Liver (tissue), 9 donors: ENCODE measurements around the gene LIMCH1. TPM values are rescaled to one million over a fixed set of nuclear protein-coding genes. Genes with fewer than 3 reads are reported as not detected.
A peak's percentile ranks its signal among the peaks of the same experiment; 100 is the strongest.

Experiments
- DNase-seq: peaks from one replicate; pipeline ENCODE4 v3.0.0-alpha.2; 2017; ENCODE audit warnings: low spot score
- H3K27ac ChIP-seq, 2 donors: one replicate each; pipeline ENCODE4 v1.7.0; 2013; ENCODE audit warnings: inconsistent platforms in 2 of 2, low read length in 2 of 2, control low read depth in 1 of 2, low read depth in 1 of 2, mild to moderate bottlenecking in 1 of 2
- H3K27me3 ChIP-seq, 4 donors: one replicate each; pipeline versions ENCODE4 v1.6.1 to v1.7.0; 2013; ENCODE audit warnings: low read length in 3 of 4, inconsistent platforms in 1 of 4, mild to moderate bottlenecking in 1 of 4, moderate library complexity in 1 of 4; ENCODE audit not compliant: control insufficient read depth in 4 of 4, insufficient read depth in 4 of 4
- H3K36me3 ChIP-seq, 4 donors: one replicate each; pipeline versions ENCODE4 v1.6.1 to v1.7.0; 2013; ENCODE audit warnings: low read length in 3 of 4, mild to moderate bottlenecking in 3 of 4, low read depth in 1 of 4, moderate library complexity in 1 of 4; ENCODE audit not compliant: control insufficient read depth in 4 of 4, insufficient read depth in 3 of 4
- H3K4me1 ChIP-seq, 4 donors: one replicate each; pipeline versions ENCODE4 v1.6.1 to v1.7.0; 2013; ENCODE audit warnings: low read length in 3 of 4, mild to moderate bottlenecking in 3 of 4, moderate library complexity in 1 of 4; ENCODE audit not compliant: control insufficient read depth in 4 of 4, insufficient read depth in 4 of 4
- H3K4me3 ChIP-seq, 3 donors: one replicate each; pipeline versions ENCODE4 v1.6.1 to v1.7.0; 2013; ENCODE audit warnings: low read length in 3 of 3, control low read depth in 1 of 3, low read depth in 1 of 3, mild to moderate bottlenecking in 1 of 3
- H3K9ac ChIP-seq, 2 donors: one replicate each; pipeline ENCODE4 v1.7.0; 2013; ENCODE audit warnings: low read length in 2 of 2, mild to moderate bottlenecking in 2 of 2, moderate library complexity in 2 of 2, control low read depth in 1 of 2, low read depth in 1 of 2
- H3K9me3 ChIP-seq, 4 donors: one replicate each; pipeline versions ENCODE4 v1.6.1 to v1.7.0; 2013; ENCODE audit warnings: low read length in 3 of 4; ENCODE audit not compliant: control insufficient read depth in 4 of 4
- EGR1 ChIP-seq, 2 donors: IDR thresholded peaks; 2 replicates each; pipeline ENCODE4 v1.6.1; 2016 to 2018; ENCODE audit warnings: antibody characterized with exemption in 2 of 2, low read depth in 2 of 2
- FOXA1 ChIP-seq: IDR thresholded peaks from 2 replicates; pipeline ENCODE4 v1.6.1; 2016; ENCODE audit warnings: antibody characterized with exemption
- FOXA2 ChIP-seq: IDR thresholded peaks from 2 replicates; pipeline ENCODE4 v1.6.1; 2016; ENCODE audit warnings: antibody characterized with exemption
- GABPA ChIP-seq, 2 donors: IDR thresholded peaks in 1 of 2; conservative IDR thresholded peaks in 1 of 2; 2 replicates each; pipeline ENCODE4 v1.6.1; 2016; ENCODE audit warnings: antibody characterized with exemption in 2 of 2, mild to moderate bottlenecking in 1 of 2, moderate library complexity in 1 of 2
- HNF4A ChIP-seq, 2 donors: conservative IDR thresholded peaks; 2 replicates each; pipeline ENCODE4 v1.6.1; 2016; ENCODE audit warnings: antibody characterized with exemption in 2 of 2, mild to moderate bottlenecking in 2 of 2
- HNF4G ChIP-seq: IDR thresholded peaks from 2 replicates; pipeline ENCODE4 v1.6.1; 2016; ENCODE audit warnings: antibody characterized with exemption
- JUND ChIP-seq, 2 donors: IDR thresholded peaks; 2 replicates each; pipeline ENCODE4 v1.6.1; 2016; ENCODE audit warnings: antibody characterized with exemption in 2 of 2
- NR2F2 ChIP-seq: IDR thresholded peaks from 2 replicates; pipeline ENCODE4 v1.6.1; 2016; ENCODE audit warnings: antibody characterized with exemption
- RAD21 ChIP-seq, 2 donors: IDR thresholded peaks; 2 replicates each; pipeline ENCODE4 v1.6.1; 2016; ENCODE audit warnings: antibody characterized with exemption in 2 of 2, mild to moderate bottlenecking in 2 of 2
- RXRA ChIP-seq, 2 donors: IDR thresholded peaks; 2 replicates each; pipeline ENCODE4 v1.6.1; 2017 to 2018; ENCODE audit warnings: antibody characterized with exemption in 2 of 2, mild to moderate bottlenecking in 1 of 2
- SP1 ChIP-seq: IDR thresholded peaks from 2 replicates; pipeline ENCODE4 v1.6.1; 2018; ENCODE audit warnings: antibody characterized with exemption, mild to moderate bottlenecking
- TAF1 ChIP-seq: conservative IDR thresholded peaks from 2 replicates; pipeline ENCODE4 v1.6.1; 2016; ENCODE audit warnings: antibody characterized with exemption, mild to moderate bottlenecking
- YY1 ChIP-seq: IDR thresholded peaks from 2 replicates; pipeline ENCODE4 v1.6.1; 2016; ENCODE audit warnings: antibody characterized with exemption, mild to moderate bottlenecking
- WGBS: extraction: QIAGEN DNeasy Blood & Tissue Kit; methylation state at CpG from one replicate; pipeline ENCODE4 v1.1.7; 2013; 5-methylcytosine and 5-hydroxymethylcytosine counted together
- polyA plus RNA-seq, 2 donors: library from polyadenylated mRNA; stranded (reverse) in 1 of 2; unstranded in 1 of 2; fragments of 200-250 nt in 1 of 2; fragments of >200 nt in 1 of 2; fragmentation: Nextera tagmentation in 1 of 2; extraction: Ambion mirVana in 1 of 2; gene quantifications; one replicate each; pipeline versions ENCODE4 v1.2.1 to v1.2.3, GENCODE V29; 2013 to 2015
- total RNA-seq, 2 donors: library from RNA; depleted of rRNA; stranded (reverse); fragments of >200 nt; gene quantifications; one replicate each; pipeline ENCODE4 v1.2.3, GENCODE V29; 2014
- TF ChIP-seq, protein P1 (sequence below): fragments of 150-350 bp; IDR thresholded peaks from 2 replicates; pipeline ENCODE4 v1.5.1; 2017; ENCODE audit warnings: improper control_type of control experiment, low read depth, low read length; ENCODE audit not compliant: missing input control
- TF ChIP-seq, protein P2 (sequence below): IDR thresholded peaks from 2 replicates; pipeline ENCODE4 v1.6.1; 2016; ENCODE audit warnings: antibody characterized with exemption, mild to moderate bottlenecking
- TF ChIP-seq, protein P3 (sequence below): IDR thresholded peaks from 2 replicates; pipeline ENCODE4 v1.6.1; 2016; ENCODE audit warnings: antibody characterized with exemption
- TF ChIP-seq, protein P4 (sequence below): IDR thresholded peaks from 2 replicates; pipeline ENCODE4 v1.6.1; 2016; ENCODE audit warnings: antibody characterized with exemption
- TF ChIP-seq, protein P5 (sequence below): IDR thresholded peaks from 2 replicates; pipeline ENCODE4 v1.6.1; 2016; ENCODE audit warnings: antibody characterized with exemption
- donor health status: healthy.
- donor health status: healthy.
- donor health status: healthy.
- donor health status: healthy.
- donor health status: healthy.

The LIMCH1 gene
- total and polyA plus RNA-seq, 4 donors = 2.0 to 30.6 (median 8.1) TPM

DNA sequence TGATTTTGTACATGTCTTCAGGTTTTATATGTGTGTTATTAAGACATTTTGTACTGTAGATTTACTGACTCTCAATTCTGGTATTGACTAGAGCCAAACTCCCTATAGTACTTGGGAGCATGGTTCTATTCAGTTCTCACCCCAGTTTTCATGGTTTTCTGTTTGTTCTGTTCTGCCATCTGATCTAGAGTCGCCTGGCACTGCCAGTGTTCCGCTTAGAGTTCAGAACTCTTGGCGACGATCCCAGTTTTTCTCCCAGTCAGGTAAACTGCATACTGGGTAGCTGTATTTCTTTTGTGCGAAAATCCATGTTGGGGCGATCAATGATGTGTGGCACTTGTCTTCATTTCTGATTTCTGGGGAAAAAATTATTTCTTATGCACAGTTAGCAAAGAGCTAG lies 132.6 kb downstream of the LIMCH1 start:
- TF ChIP-seq YY1 (peak; percentile 90), NR2F2 (no peak), HNF4G (no peak), GABPA (IDR thresholded peaks at IDR 0.05 in 1 of 2, conservative IDR thresholded peaks at IDR 0.05 in 1 of 2) (peak in 1 of 2 donors; percentile 35), HNF4A (conservative IDR thresholded peaks at IDR 0.05) (peak; percentile 53 to 75), FOXA1 (peak; percentile 48), JUND (IDR thresholded peaks at IDR 0.05) (peak in 1 of 2 donors; percentile 49), FOXA2 (peak; percentile 61), RAD21 (IDR thresholded peaks at IDR 0.05) (no peak), EGR1 (IDR thresholded peaks at IDR 0.05; ENCODE audit: low read depth in 2 of 2) (peak in 1 of 2 donors; percentile 37), SP1 (peak; percentile 32), RXRA (IDR thresholded peaks at IDR 0.05) (peak; percentile 31 to 69), TAF1 (no peak)
- TF ChIP-seq, protein P1, sequence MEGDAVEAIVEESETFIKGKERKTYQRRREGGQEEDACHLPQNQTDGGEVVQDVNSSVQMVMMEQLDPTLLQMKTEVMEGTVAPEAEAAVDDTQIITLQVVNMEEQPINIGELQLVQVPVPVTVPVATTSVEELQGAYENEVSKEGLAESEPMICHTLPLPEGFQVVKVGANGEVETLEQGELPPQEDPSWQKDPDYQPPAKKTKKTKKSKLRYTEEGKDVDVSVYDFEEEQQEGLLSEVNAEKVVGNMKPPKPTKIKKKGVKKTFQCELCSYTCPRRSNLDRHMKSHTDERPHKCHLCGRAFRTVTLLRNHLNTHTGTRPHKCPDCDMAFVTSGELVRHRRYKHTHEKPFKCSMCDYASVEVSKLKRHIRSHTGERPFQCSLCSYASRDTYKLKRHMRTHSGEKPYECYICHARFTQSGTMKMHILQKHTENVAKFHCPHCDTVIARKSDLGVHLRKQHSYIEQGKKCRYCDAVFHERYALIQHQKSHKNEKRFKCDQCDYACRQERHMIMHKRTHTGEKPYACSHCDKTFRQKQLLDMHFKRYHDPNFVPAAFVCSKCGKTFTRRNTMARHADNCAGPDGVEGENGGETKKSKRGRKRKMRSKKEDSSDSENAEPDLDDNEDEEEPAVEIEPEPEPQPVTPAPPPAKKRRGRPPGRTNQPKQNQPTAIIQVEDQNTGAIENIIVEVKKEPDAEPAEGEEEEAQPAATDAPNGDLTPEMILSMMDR = no peak
- TF ChIP-seq, protein P2, sequence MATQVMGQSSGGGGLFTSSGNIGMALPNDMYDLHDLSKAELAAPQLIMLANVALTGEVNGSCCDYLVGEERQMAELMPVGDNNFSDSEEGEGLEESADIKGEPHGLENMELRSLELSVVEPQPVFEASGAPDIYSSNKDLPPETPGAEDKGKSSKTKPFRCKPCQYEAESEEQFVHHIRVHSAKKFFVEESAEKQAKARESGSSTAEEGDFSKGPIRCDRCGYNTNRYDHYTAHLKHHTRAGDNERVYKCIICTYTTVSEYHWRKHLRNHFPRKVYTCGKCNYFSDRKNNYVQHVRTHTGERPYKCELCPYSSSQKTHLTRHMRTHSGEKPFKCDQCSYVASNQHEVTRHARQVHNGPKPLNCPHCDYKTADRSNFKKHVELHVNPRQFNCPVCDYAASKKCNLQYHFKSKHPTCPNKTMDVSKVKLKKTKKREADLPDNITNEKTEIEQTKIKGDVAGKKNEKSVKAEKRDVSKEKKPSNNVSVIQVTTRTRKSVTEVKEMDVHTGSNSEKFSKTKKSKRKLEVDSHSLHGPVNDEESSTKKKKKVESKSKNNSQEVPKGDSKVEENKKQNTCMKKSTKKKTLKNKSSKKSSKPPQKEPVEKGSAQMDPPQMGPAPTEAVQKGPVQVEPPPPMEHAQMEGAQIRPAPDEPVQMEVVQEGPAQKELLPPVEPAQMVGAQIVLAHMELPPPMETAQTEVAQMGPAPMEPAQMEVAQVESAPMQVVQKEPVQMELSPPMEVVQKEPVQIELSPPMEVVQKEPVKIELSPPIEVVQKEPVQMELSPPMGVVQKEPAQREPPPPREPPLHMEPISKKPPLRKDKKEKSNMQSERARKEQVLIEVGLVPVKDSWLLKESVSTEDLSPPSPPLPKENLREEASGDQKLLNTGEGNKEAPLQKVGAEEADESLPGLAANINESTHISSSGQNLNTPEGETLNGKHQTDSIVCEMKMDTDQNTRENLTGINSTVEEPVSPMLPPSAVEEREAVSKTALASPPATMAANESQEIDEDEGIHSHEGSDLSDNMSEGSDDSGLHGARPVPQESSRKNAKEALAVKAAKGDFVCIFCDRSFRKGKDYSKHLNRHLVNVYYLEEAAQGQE = peak; percentile 27
- TF ChIP-seq, protein P3, sequence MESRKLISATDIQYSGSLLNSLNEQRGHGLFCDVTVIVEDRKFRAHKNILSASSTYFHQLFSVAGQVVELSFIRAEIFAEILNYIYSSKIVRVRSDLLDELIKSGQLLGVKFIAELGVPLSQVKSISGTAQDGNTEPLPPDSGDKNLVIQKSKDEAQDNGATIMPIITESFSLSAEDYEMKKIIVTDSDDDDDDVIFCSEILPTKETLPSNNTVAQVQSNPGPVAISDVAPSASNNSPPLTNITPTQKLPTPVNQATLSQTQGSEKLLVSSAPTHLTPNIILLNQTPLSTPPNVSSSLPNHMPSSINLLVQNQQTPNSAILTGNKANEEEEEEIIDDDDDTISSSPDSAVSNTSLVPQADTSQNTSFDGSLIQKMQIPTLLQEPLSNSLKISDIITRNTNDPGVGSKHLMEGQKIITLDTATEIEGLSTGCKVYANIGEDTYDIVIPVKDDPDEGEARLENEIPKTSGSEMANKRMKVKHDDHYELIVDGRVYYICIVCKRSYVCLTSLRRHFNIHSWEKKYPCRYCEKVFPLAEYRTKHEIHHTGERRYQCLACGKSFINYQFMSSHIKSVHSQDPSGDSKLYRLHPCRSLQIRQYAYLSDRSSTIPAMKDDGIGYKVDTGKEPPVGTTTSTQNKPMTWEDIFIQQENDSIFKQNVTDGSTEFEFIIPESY = peak; percentile 44
- TF ChIP-seq, protein P4, sequence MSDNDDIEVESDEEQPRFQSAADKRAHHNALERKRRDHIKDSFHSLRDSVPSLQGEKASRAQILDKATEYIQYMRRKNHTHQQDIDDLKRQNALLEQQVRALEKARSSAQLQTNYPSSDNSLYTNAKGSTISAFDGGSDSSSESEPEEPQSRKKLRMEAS = peak; percentile 78
- TF ChIP-seq, protein P5, sequence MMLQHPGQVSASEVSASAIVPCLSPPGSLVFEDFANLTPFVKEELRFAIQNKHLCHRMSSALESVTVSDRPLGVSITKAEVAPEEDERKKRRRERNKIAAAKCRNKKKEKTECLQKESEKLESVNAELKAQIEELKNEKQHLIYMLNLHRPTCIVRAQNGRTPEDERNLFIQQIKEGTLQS = no peak
- Histone ChIP-seq H3K27ac (peak overlapping the region in 1 of 2 donors; percentile 0), H3K9me3 (no peaks in the 10 kb centered on the region), H3K36me3 (no peaks in the 10 kb centered on the region), H3K27me3 (no peaks in the 10 kb centered on the region), H3K4me3 (no peak overlapping the region), H3K9ac (no peak overlapping the region), H3K4me1 (peaks cover 4 to 29% (median 12%) of the 10 kb centered on the region in 4 donors)
- WGBS = 35% methylated on average over 6 of the region's 6 CpGs
- no peak for DNase-seq
